ENCODE results near the gene SH3TC2.

SH3TC2 gene

GRCh38 chr5:149047462-149047861, 15.4 kb downstream of the SH3TC2 start:
- no peak overlapping the region for H3K27ac ChIP-seq
- no peak for TF ChIP-seq CTCF (conservative IDR thresholded peaks at IDR 0.05)
- TF ChIP-seq ZFX (IDR thresholded peaks at IDR 0.05), result no peak

GRCh38 chr5:149046196-149046829, 16.5 kb downstream of the SH3TC2 start:
- TF ChIP-seq CTCF (conservative IDR thresholded peaks at IDR 0.05) (no peak), ZFX (IDR thresholded peaks at IDR 0.05) (no peak)
- H3K27ac ChIP-seq, result no peak overlapping the region

- TF ChIP-seq CTCF (conservative IDR thresholded peaks at IDR 0.05), result no peak
- no peak for TF ChIP-seq ZFX (IDR thresholded peaks at IDR 0.05)
- no peak overlapping the region for H3K27ac ChIP-seq
Measured at GRCh38 chr5:149045089-149045460, 17.8 kb downstream of the SH3TC2 start.

- no peak overlapping the region for H3K27ac ChIP-seq
- no peak for TF ChIP-seq CTCF (conservative IDR thresholded peaks at IDR 0.05)
- no peak for TF ChIP-seq ZFX (IDR thresholded peaks at IDR 0.05)
Measured at GRCh38 chr5:149044453-149045088, 18.3 kb downstream of the SH3TC2 start.

GRCh38 chr5:149043641-149044040, 19.2 kb downstream of the SH3TC2 start:
- no peak for TF ChIP-seq CTCF (conservative IDR thresholded peaks at IDR 0.05)
- TF ChIP-seq ZFX (IDR thresholded peaks at IDR 0.05), result no peak
- H3K27ac ChIP-seq, result no peak overlapping the region

- no peak overlapping the region for H3K27ac ChIP-seq
- TF ChIP-seq ZFX (IDR thresholded peaks at IDR 0.05) (no peak), CTCF (conservative IDR thresholded peaks at IDR 0.05) (no peak)
Measured at GRCh38 chr5:149042865-149043264, 20.0 kb downstream of the SH3TC2 start.

GRCh38 chr5:149041242-149041641, 21.6 kb downstream of the SH3TC2 start:
- TF ChIP-seq ZFX (IDR thresholded peaks at IDR 0.05), result no peak
- TF ChIP-seq CTCF (conservative IDR thresholded peaks at IDR 0.05), result no peak
- no peak overlapping the region for H3K27ac ChIP-seq

All from C4-2B (cell line).